ENCODE data around the gene HEG1. TPM values are rescaled to one million over a fixed set of nuclear protein-coding genes. Genes with fewer than 3 reads are reported as not detected.

Gene HEG1
- total and polyA plus RNA-seq, 2 donors (not counting 3 experiments of a cell fraction or from before 2014, with no cell fraction given), result 50.1 to 106 TPM

- H3K9ac ChIP-seq (replicated peaks; ENCODE audit: extremely low read depth, insufficient read depth, low read length), result no peak overlapping the region
- POLR2A ChIA-PET, result no interaction called here
- intact Hi-C loops (cut with micrococcal nuclease), result no loop called here
- H3K4me1 ChIP-seq (ENCODE audit: control insufficient read depth, extremely low read depth, insufficient read depth, low read length), result peaks cover 10% of the 10 kb centered on the region
- dilution Hi-C loops (cut with MboI; ENCODE audit: extremely low pct_ligation_motif_present, low sequenced_read_pairs), result no loop called here
- no peaks in the 10 kb centered on the region for H3K79me2 ChIP-seq (ENCODE audit: control insufficient read depth, insufficient read depth, low read length)
- no peak overlapping the region for H3K4me3 ChIP-seq (replicated peaks in 1 of 3; ENCODE audit: insufficient read depth in 1 of 3, low read depth in 1 of 3, low read length in 3 of 3)
- CTCF ChIA-PET, result interaction anchor here (2.0 kb wide), 1 partner anchor 17 kb away, joined by 4 read pairs; no protein-coding TSS in a partner anchor
- no peak for TF ChIP-seq MYC (IDR thresholded peaks at IDR 0.05; ENCODE audit: low read depth, low read length)
- no peak for TF ChIP-seq MAX (IDR thresholded peaks at IDR 0.05; ENCODE audit: insufficient read depth, insufficient read length)
- no peak for TF ChIP-seq EZH2 (IDR thresholded peaks at IDR 0.05; ENCODE audit: borderline replicate concordance, low read depth, low read length, severe bottlenecking)
- no peak for TF ChIP-seq POLR2AphosphoS5 (IDR thresholded peaks at IDR 0.05; ENCODE audit: insufficient read depth, low read depth, low read length)
- TF ChIP-seq JUN (IDR thresholded peaks at IDR 0.05; ENCODE audit: borderline replicate concordance, insufficient read depth, insufficient read length, low read depth), result no peak
- TF ChIP-seq GATA2 (IDR thresholded peaks at IDR 0.05; ENCODE audit: insufficient read depth, insufficient read length, low read depth, low read length), result no peak
- TF ChIP-seq POLR2A (IDR thresholded peaks at IDR 0.05; ENCODE audit: low read depth, low read length), result no peak
- TF ChIP-seq FOS (IDR thresholded peaks at IDR 0.05; ENCODE audit: borderline replicate concordance, insufficient read depth, low read length), result no peak
- no peak for TF ChIP-seq CTCF (IDR thresholded peaks at IDR 0.05; ENCODE audit: extremely low read depth in 1 of 2, insufficient read depth in 1 of 2, low read depth in 1 of 2, low read length in 2 of 2)
- H3K9me3 ChIP-seq (replicated peaks; ENCODE audit: control insufficient read depth, insufficient read depth, low read length), result no peaks in the 10 kb centered on the region
- FAIRE-seq (no peak), DNase-seq (ENCODE audit: low read depth, low spot score) (no peak)
- H3K4me2 ChIP-seq (ENCODE audit: insufficient read depth, low read length), result no peak overlapping the region
- H2AFZ ChIP-seq (ENCODE audit: low read depth, low read length), result no peak overlapping the region
- no peak overlapping the region for H3K27ac ChIP-seq (ENCODE audit: insufficient read depth, low read depth, low read length)
- H3K27me3 ChIP-seq (ENCODE audit: control insufficient read depth in 2 of 2, insufficient read depth in 2 of 2, low read length in 2 of 2), result no peaks in the 10 kb centered on the region
- no peaks in the 10 kb centered on the region for H4K20me1 ChIP-seq (replicated peaks; ENCODE audit: control insufficient read depth, extremely low read depth, insufficient read depth, low read length)
- no peaks in the 10 kb centered on the region for H3K9me1 ChIP-seq (replicated peaks; ENCODE audit: control insufficient read depth, extremely low read depth, insufficient read depth, low read length)
- no TSS peak for BruUV-seq (replicated peaks)
- H3K36me3 ChIP-seq (ENCODE audit: control insufficient read depth in 2 of 2, extremely low read depth in 1 of 2, insufficient read depth in 2 of 2, low read length in 2 of 2), result peaks cover 12 to 27% of the 10 kb centered on the region in 2 experiments
Measured at GRCh38 chr3:125003369-125003853, 52.4 kb downstream of the HEG1 start.
